RWPE2 (cell line): Measurements from ENCODE around the gene SCNN1B.
A peak's percentile ranks its signal among the peaks of the same experiment; 100 is the strongest.

Experiments
- ATAC-seq: fragments of 200-7000 bp; cut with Tn5 transposase; 3 replicates; pipeline ENCODE4 v1.9.1; 2021; ENCODE audit warnings: low read depth
- DNase-seq: peaks from one replicate; pipeline ENCODE4 v3.0.0-alpha.2; 2020; ENCODE audit warnings: low spot score
- H3K27ac ChIP-seq: fragments of 450-650 bp; 2 replicates; pipeline ENCODE4 v1.5.1; 2017; ENCODE audit warnings: mild to moderate bottlenecking; ENCODE audit not compliant: poor library complexity, severe bottlenecking
- H3K27me3 ChIP-seq: fragments of 250-450 bp; sonication (Bioruptor Pico); 2 replicates; pipeline ENCODE4 v1.5.1; 2021; ENCODE audit warnings: mild to moderate bottlenecking, moderate library complexity; ENCODE audit not compliant: insufficient read depth, poor library complexity, severe bottlenecking
- H3K36me3 ChIP-seq: fragments of 250-450 bp; sonication (Bioruptor Pico); 2 replicates; pipeline ENCODE4 v1.5.1; 2020; ENCODE audit warnings: low read depth, mild to moderate bottlenecking, moderate library complexity
- H3K4me1 ChIP-seq: fragments of 250-450 bp; sonication (Bioruptor Pico); 2 replicates; pipeline ENCODE4 v1.5.1; 2021; ENCODE audit warnings: mild to moderate bottlenecking, moderate library complexity; ENCODE audit not compliant: insufficient read depth, poor library complexity, severe bottlenecking
- H3K4me3 ChIP-seq: fragments of 250-450 bp; sonication (Bioruptor Pico); 2 replicates; pipeline ENCODE4 v1.5.1; 2021; ENCODE audit warnings: mild to moderate bottlenecking, moderate library complexity; ENCODE audit not compliant: severe bottlenecking
- H3K9me3 ChIP-seq: fragments of 250-450 bp; sonication (Bioruptor Pico); 2 replicates; pipeline ENCODE4 v1.5.1; 2021; ENCODE audit warnings: mild to moderate bottlenecking, moderate library complexity; ENCODE audit not compliant: severe bottlenecking
- TF ChIP-seq, protein P1 (sequence below): fragments of 450-650 bp; IDR thresholded peaks from one replicate; pipeline ENCODE4 v1.5.1; 2017; ENCODE audit warnings: mild to moderate bottlenecking, moderate library complexity; ENCODE audit not compliant: poor library complexity, severe bottlenecking

SCNN1B gene

DNA sequence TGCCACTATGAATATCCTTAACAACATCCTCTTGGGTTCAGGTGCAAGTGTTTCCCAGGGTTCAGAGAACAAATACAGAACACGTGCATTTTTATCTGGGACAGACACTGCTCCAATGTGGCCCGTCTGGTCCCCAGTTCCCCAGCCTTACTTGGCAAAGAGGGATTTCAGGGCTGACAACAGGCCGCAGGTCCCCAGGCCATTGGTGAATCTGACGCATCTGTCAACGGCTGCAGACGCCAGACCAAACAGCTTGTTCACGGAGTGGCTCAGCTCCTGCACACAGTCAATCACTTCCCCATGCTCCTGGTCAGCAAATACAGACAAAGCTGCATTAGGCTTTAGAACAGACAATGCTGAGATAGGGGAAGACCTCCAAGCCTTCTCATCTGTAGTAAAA is 114.7 kb downstream of the SCNN1B start:
- ATAC-seq (no peak), DNase-seq (no peak)
- TF ChIP-seq, protein P1, sequence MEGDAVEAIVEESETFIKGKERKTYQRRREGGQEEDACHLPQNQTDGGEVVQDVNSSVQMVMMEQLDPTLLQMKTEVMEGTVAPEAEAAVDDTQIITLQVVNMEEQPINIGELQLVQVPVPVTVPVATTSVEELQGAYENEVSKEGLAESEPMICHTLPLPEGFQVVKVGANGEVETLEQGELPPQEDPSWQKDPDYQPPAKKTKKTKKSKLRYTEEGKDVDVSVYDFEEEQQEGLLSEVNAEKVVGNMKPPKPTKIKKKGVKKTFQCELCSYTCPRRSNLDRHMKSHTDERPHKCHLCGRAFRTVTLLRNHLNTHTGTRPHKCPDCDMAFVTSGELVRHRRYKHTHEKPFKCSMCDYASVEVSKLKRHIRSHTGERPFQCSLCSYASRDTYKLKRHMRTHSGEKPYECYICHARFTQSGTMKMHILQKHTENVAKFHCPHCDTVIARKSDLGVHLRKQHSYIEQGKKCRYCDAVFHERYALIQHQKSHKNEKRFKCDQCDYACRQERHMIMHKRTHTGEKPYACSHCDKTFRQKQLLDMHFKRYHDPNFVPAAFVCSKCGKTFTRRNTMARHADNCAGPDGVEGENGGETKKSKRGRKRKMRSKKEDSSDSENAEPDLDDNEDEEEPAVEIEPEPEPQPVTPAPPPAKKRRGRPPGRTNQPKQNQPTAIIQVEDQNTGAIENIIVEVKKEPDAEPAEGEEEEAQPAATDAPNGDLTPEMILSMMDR, result no peak
- Histone ChIP-seq H3K9me3 (no peaks in the 10 kb centered on the region), H3K36me3 (peaks cover 43% of the 10 kb centered on the region), H3K4me3 (no peak overlapping the region), H3K4me1 (no peaks in the 10 kb centered on the region), H3K27ac (no peak overlapping the region), H3K27me3 (no peaks in the 10 kb centered on the region)

DNA sequence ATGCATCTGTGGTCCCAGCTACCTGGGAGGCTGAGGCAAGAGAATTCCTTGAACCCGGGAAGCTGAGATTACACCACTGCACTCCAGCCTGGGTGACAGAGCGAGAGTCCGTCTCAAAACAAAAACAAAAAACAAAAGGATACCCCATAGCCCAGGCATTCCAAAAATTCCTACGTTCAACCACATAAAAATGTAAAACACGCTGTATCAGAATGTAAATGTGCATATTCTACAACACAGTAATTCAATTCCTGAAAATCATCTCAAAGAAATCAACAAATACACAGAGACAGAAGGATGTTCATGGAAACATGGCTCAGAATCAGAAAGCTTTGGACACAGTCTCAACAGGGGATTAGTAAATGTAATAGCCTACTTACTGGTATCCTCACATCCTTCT is 117.9 kb downstream of the SCNN1B start:
- no peaks in the 10 kb centered on the region for H3K27me3 ChIP-seq
- H3K4me1 ChIP-seq, result peaks cover 17% of the 10 kb centered on the region
- H3K9me3 ChIP-seq, result no peaks in the 10 kb centered on the region
- TF ChIP-seq, protein P1, result no peak
- H3K27ac ChIP-seq, result no peak overlapping the region
- ATAC-seq (no peak), DNase-seq (no peak)
- peaks cover 22% of the 10 kb centered on the region for H3K36me3 ChIP-seq
- no peak overlapping the region for H3K4me3 ChIP-seq

DNA sequence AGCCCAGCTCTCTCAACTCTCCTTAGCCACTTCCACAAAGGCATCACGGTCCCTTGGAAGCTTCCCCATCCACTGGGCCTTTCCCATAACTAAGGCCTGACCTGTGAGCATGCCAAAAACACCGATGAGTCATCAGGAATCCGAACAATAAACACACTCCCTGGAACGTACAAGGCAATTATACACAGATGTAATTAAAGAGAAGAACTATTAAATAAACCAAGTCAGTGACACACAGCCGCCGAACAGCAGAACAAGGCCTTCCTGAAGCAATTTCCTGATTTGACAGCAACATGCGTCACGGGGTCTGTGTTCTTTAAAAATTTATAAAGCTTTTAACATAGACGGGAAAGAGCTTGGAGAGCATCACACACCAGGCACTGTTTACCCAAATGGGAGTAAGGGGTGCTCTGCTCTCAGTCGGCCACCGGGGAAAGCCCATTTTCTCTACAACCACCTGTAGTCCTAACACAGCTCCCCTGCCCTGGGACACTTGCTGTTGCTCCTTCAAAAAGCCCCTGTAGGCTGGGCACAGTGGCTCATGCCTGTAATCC is 121.5 kb downstream of the SCNN1B start:
- H3K27ac ChIP-seq, result peak overlapping the region; percentile 97
- 0 out of 2 replicates have a peak, but pooled peaks cover 3% of the 10 kb centered on the region for H3K36me3 ChIP-seq
- DNase-seq (peak; percentile 78), ATAC-seq (peak; percentile 87)
- no peaks in the 10 kb centered on the region for H3K27me3 ChIP-seq
- H3K9me3 ChIP-seq, result no peaks in the 10 kb centered on the region
- peaks cover 18% of the 10 kb centered on the region for H3K4me1 ChIP-seq
- TF ChIP-seq, protein P1, result no peak
- no peak overlapping the region for H3K4me3 ChIP-seq

DNA sequence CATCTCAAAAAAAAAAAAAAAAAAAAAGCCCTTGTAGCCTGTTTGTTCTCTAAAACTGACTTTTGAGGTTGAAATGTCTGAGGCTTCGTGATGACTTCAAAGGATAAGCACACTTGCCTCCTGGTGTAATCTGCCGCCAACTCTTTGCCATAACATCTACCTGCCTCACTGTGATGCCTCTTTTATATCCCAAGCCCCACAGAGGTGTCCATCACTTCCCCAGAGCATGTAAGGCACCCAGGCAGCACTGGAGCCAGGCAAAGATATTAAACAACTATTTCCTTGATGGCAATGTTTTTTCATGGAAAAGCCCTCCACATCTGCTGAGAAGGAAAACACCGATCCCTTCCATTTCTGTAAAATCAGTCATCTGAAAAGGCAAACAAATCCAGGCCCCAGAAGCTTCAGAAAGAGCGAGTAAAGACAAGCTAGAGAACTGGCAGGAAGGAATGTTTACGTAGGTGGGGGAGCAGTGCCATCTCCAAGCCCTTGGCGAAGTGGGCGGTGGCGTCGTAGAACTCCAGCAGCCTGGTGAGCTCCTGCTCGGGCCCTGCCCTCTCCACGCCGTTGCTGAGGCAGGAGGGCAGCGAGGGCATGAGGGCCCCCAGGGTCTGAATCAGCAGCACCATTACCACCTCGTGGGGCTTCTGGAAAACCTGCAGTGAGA is 122.3 kb downstream of the SCNN1B start:
- TF ChIP-seq, protein P1, result no peak
- Histone ChIP-seq H3K27ac (peak overlapping the region; percentile 97), H3K4me1 (peaks cover 18% of the 10 kb centered on the region), H3K27me3 (no peaks in the 10 kb centered on the region), H3K4me3 (no peak overlapping the region), H3K36me3 (0 out of 2 replicates have a peak, but pooled peaks cover 3% of the 10 kb centered on the region), H3K9me3 (no peaks in the 10 kb centered on the region)
- ATAC-seq (peak; percentile 87), DNase-seq (peak; percentile 89)

DNA sequence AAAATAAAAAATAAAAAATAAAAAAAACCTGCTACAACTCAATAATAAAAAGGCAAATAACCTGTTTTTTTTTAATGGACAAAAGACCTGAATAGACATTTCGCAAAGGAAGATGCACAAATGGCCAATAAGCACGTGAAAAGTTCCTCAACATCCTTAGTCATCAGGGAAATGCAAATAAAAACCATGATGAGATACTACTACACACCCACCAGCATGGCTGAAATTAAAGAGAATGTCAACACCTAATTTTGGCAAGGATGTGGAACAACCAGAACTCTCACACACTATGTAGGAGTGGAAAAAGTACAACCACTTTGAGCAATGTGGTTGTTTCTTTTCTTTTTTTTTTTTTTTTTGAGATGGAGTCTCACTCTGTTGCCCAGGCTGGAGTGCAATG is 126.2 kb downstream of the SCNN1B start:
- ATAC-seq (no peak), DNase-seq (no peak)
- Histone ChIP-seq H3K4me1 (peaks cover 15% of the 10 kb centered on the region), H3K27me3 (no peaks in the 10 kb centered on the region), H3K27ac (no peak overlapping the region), H3K9me3 (no peaks in the 10 kb centered on the region), H3K36me3 (peaks cover 26% of the 10 kb centered on the region), H3K4me3 (no peak overlapping the region)
- TF ChIP-seq, protein P1, result no peak
